K562 (cell line): ENCODE results near the gene SLCO3A1.

Source experiments
- RAD21 ChIP-seq, 2 experiments: fragments of 250-450 bp in 1 of 2; fragments of 450-650 bp in 1 of 2; sonication (Bioruptor Pico) in 1 of 2; formaldehyde crosslinking in 1 of 2; IDR thresholded peaks in 1 of 2; conservative IDR thresholded peaks in 1 of 2; 2 replicates each; pipeline versions ENCODE4 v1.4.0 to v1.8.0; 2020 to 2022; ENCODE audit warnings: mild to moderate bottlenecking in 2 of 2, moderate library complexity in 1 of 2
- RNF2 ChIP-seq: sonication (generic); IDR thresholded peaks from 2 replicates; pipeline ENCODE4 v1.6.1; 2016

DNA sequence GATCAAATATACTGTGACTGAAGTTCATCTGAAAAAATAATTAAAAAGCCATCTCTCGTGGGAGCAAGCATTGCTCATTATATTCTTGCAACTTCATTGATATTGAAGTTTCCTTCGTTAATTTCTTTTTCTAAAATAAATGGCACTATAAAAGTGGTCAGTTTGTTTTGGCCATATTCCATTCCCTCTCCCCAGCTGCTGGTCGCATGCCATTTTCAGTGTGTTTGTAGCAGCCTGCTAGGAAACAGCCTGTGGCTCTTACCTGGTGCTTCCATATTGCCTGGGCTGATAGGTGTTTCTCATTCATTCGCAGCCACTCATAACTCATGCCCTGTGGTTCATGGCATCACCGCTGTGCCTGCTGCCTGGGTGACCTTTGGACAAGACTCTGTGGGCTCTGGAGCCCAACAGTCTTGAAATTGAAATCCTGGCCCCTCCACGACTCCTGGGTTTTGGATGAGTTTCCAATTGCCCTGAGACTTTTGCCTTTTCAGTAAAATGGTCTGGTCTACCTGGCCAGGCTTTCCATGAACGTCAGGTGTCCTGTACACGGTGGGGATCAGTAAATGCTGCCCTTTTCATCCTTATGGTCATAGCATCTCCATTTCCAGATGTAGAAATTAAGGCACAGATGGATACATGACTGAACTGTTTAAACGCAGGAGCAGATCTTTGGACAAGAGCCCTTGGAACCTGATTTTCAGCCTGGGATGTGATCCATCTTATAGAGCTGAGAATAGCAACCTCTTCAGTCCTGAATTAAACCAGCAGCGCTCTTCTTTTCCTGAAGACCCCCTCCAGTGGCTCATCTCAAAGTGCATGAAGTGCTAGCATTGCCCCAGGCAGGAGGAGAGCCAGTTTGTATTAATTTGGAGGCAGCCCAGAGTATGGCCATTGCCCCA lies 69.4 kb downstream of the SLCO3A1 start:
- TF ChIP-seq RNF2: no peak
- TF ChIP-seq RAD21 (CRISPR knock-in tag; conservative IDR thresholded peaks at IDR 0.05 in 1 of 2, IDR thresholded peaks at IDR 0.05 in 1 of 2): no peak
